Kidney capillary endothelial cell (primary cell): ENCODE measurements around the gene CD180.

Source experiments
- DNase-seq: peaks from one replicate; pipeline ENCODE4 v3.0.0-alpha.2; 2018; ENCODE audit warnings: low spot score

The CD180 gene

DNA sequence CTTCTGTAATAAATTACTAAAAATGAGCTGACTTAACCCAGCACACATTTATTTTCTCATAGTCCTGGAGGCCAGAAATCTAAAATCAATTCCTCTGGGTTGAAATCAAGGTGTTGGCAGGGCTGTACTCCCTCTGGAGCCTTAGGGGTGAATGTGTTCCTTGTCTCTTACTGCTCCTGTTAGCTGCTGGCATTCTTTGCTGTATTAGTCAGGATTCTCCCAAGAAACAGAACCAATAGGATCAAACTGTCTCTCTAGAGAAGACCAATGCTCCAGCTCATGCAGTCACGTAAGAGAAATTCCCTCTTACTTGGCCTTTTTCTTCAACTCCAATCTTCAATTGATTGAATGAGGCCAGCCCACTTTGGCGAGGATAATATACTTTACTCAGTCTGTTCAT, 15.3 kb upstream of the CD180 start:
- no peak for DNase-seq

DNA sequence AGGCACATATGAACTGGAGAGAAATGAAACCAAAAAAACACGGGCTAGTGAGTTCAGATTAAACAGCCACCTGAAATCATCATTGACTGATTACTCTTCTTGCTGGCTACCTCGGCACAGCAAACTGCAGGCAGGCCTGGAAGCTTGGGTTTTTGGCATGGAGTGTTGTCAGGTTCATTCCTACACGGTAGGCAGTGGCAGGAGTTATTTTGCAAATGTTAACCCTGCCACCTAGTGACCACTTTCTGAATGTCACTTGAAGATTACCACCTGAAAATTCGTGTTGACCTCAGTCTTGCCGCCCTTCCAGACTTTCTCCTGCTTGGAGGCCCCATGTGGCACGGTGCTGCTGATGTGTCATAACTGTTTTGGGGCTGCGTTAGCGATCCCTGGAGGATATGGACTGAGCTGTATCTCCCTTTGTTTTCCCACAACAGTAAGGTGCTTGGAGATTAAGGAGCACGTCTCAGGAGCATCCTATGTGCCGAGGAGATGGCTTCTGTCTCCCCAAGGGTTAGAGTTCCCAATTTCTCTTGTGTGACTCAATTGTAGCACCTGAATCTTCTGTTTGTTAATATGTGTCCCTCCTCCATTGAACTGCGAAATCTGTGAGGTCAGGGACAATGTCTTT, 12.7 kb upstream of the CD180 start:
- peak; percentile 62 for DNase-seq

- DNase-seq, result no peak
Measured at GRCh38 chr5:67208403-67208802, 11.8 kb upstream of the CD180 start.

- DNase-seq, result no peak
Measured at GRCh38 chr5:67206929-67207328, 10.3 kb upstream of the CD180 start.

GRCh38 chr5:67206461-67206860, 9.9 kb upstream of the CD180 start:
- no peak for DNase-seq

- no peak for DNase-seq
Measured at GRCh38 chr5:67205981-67206380, 9.4 kb upstream of the CD180 start.

DNA sequence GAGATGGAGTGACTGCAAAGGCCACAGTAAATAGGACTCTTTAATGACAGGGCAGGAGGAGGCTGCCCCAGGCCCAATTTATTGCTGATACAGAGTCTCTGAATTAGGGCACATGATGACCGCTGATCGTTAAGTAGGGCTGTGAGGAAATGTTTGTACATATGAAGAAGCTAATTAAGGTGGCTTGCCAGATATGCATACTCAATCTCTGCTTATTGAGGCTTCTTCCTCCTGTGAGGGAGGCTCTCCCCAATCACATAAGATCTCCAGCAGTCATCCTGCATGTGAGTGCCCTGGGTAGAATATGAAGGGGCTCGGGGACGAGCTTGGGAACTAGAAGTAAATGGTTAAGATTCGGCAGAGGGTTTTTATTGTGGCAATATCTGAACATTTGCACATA, 8.2 kb upstream of the CD180 start:
- no peak for DNase-seq

DNA sequence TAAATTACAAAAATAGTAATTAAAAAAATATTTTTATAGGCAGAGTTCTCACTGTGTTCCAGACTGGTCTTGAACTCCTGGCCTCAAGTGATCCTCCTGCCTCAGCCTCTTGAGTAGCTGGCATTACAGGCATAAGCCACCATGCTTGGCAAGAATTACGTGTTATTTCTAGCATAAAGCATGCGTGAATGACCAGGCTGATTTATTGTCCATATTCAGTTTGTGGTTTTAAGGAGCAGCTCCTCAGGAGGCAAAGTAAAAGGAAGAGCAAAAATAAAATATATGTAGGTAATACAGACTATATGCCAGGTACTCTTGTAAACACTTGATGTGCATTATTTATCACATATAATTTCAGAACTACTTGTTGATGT, 7.1 kb upstream of the CD180 start:
- DNase-seq, result no peak

GRCh38 chr5:67202828-67203227, 6.2 kb upstream of the CD180 start:
- no peak for DNase-seq

GRCh38 chr5:67201897-67202549, 5.4 kb upstream of the CD180 start:
- no peak for DNase-seq

GRCh38 chr5:67200809-67201562, 4.4 kb upstream of the CD180 start:
- no peak for DNase-seq

DNA sequence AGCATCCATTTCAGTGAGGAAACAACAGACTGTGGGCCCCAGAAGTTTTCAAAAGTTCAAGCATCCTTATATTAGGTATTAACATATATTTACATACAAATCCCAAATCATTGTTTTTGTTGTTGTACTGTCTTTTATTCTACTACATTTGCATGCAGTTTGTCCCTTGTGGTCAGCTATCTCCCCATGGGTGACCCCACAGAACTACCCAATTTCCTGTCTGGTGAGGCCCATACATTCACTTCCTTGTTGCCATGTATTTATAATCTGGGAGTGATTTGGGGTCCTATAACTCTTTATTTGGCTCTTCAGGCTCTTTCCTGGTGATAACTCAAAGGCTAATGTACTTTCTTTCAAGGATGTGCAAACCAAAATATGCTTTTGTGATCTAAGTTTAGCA, 3.3 kb upstream of the CD180 start:
- DNase-seq, result no peak

DNA sequence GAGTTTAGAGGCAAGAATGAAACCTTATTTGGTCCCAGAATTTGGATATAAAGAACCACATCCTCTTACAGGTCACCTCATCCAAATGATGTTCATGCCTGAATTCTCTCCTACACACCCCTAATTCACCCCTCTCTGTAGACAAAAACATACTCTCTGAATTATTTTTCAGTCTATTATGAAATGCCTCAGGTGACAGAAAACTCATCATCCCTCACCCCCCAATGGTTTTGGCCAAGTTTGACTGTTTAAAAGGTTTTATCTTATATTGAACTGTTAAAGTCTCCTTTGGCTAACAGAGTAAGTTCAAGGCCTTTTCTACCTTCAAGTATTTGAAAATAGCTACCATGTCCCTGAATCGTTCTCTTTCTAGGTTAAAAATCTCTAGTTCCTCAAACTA, 2.3 kb upstream of the CD180 start:
- DNase-seq, result no peak

- DNase-seq, result no peak
Measured at GRCh38 chr5:67197536-67197935, 937 bp upstream of the CD180 start.

DNA sequence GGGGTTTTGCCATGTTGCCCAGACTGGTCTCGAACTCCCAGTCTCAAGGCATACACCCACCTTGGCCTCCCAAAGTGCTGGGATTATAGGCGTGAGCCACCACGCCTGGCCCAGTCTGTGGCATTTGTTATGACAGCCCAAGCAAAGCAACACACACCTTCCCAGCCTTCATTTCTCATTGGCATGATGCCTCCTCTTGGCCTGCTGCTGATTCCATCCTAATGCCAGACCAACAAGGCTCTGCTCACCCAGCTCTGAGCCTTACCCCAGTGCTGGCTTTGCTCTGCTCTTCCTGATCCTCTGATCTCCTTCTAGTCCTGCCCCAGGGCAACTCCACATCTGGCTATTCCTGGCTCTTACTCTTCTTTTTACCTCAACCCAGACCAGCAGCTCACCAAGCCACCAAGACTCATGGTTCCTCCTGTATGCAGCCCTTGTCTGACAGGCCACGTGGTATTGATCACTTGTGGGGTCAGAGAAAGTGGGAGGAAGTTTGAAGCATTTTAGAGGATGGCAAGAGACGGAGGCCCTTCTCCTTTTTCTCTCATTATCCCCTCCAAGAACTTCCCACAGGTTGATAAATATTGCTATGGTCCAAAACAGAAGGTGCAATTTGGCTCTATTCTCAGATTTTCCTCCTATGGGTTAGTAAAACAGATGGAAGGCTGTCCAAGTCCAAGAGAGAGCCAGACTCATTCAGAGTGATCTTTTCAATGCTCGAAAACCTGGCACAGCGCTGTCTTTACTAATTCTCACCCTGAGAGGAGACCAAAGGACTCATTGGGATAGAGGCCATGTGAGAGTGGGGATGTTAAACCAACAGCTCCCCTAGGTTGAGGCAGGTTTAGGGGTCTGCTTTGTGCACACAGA, 958 bp downstream of the CD180 start:
- no peak for DNase-seq

- no peak for DNase-seq
Measured at GRCh38 chr5:67194166-67194565, 2.4 kb downstream of the CD180 start.

- DNase-seq, result no peak
Measured at GRCh38 chr5:67193439-67193807, 3.2 kb downstream of the CD180 start.

GRCh38 chr5:67192719-67193438, 3.7 kb downstream of the CD180 start:
- no peak for DNase-seq

DNA sequence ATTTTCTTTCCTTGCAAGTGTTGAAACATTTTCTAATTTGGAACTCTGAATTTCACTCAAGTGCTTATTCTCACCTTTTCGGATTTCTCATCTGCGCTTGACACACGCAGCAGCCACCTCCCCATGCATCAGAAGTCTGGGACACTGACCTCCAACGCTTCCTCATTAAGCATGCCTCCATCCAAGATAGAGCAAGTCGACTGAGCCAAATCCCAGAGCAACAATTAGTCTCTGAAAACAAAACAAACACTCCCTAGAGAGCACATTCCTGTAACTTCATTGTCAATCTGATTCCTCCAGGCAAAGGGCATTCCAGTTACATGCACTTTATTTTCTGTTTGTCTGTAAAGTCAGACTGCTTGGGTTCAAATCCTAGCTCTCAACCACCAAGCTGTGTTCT, 5.7 kb downstream of the CD180 start:
- DNase-seq, result no peak

DNA sequence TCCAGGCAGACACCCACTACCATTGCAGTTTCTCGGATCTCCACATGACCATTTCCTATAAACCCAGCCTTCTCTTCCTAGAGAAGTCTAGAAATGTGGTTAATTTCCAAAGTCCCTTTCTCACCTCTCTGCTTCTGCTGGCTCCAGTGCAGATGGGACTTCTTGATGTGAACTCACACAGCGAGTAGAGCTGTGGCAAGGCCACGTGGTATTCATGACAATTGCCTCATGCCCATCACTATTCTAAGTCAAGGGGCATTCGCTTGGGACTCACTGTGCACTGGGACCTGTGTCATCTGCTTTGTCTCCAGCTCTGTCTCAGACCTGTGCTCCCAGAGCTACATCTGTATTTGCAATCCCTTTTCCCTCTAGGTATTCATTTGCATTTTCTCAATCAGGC, 6.2 kb downstream of the CD180 start:
- no peak for DNase-seq

GRCh38 chr5:67189931-67190330, 6.7 kb downstream of the CD180 start:
- DNase-seq, result no peak

DNA sequence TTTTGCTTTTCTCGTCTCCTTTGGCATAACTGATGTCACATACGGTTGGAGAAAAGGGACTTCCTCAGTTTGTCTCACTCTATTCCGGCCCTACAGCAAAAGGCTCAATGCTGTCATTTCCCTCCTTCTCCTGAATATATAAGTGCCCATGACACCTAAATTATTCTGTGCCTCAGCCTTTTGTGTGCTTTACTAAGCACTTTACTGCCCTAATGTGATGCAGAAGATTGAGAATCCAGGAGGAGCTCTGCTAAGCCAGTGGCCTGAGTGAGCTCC, 7.6 kb downstream of the CD180 start:
- no peak for DNase-seq
